ENCODE measurements around the gene RAP1A.
"Not testable (repeated sequence)": the region's sequence is repeated elsewhere in the genome, so short reads cannot be mapped to it uniquely, and the experiment has no call there.

The RAP1A gene

DNA sequence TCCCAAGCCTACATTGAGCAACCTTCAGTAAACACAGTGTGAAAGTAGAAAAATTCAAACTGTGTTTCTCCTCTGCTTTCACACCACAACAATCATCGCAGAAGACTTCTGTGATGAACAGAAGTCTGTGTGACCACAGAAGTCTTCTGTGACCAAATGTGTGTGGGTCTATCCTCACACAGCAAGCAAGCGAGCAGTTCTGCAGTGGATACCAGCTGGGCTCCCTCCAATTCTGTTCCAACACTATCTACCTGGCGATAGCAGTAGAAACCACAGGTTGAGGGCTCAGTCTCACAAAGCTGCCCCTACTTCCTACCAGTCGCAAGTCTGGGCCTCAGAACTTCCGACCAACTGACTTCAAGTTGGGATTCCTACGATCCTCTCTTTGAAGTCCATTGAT is 21.0 kb upstream of the RAP1A start:
- DNase-seq (ENCODE audit: low spot score): no peak

DNA sequence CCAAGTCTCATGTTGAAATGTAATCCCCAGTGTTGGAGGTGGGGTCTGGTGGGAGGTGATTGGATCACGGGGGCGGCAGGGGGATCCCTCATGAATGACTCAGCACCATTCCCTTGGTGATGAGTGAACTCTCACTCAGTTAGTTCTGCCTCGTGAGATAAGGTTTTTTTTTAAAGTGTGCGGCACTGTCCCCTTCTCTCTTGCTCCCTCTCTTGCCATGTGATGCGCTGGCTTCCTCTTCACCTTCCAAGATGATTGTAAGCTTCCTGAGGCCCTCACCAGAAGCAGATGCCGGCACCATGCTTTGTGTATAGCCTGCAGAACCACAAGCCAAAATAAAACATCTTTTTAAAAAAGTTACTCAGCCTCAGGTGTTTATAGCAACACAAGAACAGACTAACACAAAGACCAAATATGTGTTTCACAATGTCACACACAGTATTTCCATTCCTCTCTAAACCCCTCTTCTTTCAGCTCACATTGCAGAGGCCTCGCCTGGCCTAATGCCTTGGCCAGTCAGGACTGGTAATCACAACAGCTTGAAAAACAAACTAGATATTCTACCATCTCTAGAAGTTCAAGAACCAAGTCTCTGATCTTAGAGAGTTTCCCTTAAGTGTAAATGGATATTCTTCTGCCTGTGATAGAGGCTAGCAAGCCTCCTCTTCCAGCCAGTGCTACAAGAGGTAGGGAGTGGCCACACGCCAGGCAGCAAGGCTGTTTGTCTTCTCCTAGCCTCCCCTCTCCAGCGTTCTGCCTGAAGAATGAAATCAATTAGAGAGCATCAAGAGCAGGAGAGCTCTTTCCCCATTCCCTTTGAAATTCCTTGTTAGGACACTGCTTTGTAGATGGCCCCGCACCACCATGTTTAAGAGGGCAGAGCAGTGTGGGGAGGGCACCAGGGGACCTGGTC is 19.6 kb upstream of the RAP1A start:
- DNase-seq (ENCODE audit: low spot score): no peak

DNA sequence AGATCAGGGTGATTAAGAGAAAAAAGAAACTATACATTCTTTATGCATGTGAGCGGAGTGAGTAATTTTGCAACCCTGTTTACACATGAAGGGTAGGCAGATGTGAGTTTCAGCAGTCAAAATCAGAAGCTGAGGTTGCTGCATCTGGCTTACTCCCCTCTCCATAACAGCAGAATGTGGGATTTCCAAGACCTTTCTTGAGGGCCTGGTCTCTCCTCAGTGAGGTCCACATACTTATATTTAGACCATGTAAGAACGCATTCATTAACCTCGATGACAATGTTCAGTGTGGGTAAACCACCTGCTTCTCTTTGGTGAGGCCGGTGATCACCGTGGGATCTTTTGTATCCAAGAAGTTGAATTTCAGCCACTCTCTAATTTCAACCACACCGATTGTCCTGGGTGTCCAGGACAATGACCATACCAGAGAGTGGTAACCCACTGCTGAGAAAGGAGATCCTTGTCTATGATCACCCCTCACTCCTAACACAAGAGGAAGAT is 18.7 kb upstream of the RAP1A start:
- no peak for DNase-seq (ENCODE audit: low spot score)

DNA sequence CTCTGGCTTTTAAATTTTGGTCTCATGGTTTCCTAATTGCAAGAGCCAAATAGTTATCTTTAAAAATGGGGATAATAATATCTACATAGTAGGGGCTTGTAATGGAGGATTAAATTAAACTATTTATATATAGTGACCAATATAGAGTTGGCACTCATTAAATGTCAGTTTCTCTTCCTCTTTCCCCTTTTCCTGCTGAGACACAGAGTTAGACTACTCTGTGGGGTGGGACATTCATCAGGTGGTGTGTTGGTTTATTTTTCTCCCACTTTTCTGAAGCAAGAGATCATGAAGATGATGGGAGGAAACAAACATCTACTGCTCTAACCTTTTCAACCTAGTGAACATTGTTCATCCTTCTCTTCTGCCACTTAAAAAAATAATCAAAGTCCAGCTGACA is 17.3 kb upstream of the RAP1A start:
- no peak for DNase-seq (ENCODE audit: low spot score)

DNA sequence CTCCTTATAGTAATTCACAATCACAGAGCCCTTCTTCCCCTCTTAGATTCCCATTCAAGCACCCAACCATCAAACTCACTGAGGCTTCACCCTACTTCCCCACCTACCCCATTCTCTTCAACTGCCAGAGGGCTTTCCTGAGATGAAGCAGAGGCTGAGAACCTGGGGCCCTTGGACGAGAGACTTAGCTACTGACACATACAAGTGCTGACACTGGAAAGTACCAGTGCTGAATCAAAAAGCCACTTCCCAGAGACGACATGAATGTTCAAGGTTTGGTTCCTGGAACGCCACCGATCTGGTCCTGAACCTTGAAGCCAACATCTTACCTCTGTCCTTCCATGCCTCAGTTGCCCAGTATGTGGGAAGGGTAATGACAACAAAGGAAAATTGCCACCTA is 16.6 kb upstream of the RAP1A start:
- no peak for DNase-seq (ENCODE audit: low spot score)

DNA sequence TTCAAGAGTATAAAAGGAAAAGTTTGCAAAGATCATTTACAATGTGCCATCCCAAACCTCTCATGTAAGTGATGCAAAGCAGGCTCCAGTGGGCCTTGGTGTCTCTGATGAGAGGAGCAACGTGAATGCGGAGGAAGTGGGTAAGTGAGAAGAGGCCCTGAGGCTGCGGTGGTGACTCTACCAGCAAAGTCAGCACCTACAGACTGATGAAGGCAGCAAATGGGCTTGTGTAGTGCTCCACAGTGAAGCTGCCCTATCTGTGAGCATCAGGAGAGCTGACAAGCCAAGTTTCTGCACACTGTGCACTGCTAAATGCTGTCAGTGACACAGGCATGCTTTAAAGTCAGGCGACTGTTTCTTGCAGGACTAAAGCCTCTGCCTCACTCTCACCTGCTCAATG is 15.6 kb upstream of the RAP1A start:
- DNase-seq (ENCODE audit: low spot score): no peak

DNA sequence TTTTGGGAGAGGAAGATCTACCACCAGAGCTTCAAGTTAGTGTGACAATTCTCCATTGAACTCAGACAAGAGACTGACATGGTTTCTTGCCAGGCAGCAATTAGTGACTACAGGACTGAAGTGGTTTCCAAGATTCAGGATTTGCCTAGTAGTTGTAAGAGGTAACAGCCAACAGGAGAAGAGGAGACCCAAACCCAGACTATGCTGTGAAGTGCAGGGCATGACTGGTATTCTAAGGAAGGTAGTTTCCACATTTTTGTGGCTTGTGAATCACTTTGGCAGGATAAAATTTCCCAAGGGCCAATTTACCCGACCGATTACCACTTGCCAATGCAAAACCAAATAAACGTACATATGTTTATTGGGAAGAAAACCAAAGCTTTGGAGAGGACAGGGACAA is 14.7 kb upstream of the RAP1A start:
- DNase-seq (ENCODE audit: low spot score): peak; percentile 56

DNA sequence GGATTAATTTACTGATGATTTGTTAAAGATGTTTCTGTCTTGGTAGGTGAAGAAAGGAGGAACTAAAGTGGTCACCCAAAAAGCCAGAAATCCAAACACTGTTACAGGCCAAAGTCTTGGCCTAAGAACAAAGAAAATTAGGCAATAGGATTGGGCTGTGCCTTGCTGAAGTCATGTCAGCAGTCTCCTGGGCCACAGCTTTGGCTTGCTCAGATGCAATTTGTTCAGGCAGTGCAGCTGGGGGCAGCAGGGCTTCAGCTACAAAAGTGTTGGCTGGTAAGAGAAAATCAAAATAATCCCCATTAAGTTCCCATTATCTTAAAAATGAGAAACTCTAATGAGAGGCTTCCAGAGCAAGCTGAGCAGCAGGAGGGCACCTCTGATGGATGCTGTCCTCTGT is 14.0 kb upstream of the RAP1A start:
- DNase-seq (ENCODE audit: low spot score): peak; percentile 76

DNA sequence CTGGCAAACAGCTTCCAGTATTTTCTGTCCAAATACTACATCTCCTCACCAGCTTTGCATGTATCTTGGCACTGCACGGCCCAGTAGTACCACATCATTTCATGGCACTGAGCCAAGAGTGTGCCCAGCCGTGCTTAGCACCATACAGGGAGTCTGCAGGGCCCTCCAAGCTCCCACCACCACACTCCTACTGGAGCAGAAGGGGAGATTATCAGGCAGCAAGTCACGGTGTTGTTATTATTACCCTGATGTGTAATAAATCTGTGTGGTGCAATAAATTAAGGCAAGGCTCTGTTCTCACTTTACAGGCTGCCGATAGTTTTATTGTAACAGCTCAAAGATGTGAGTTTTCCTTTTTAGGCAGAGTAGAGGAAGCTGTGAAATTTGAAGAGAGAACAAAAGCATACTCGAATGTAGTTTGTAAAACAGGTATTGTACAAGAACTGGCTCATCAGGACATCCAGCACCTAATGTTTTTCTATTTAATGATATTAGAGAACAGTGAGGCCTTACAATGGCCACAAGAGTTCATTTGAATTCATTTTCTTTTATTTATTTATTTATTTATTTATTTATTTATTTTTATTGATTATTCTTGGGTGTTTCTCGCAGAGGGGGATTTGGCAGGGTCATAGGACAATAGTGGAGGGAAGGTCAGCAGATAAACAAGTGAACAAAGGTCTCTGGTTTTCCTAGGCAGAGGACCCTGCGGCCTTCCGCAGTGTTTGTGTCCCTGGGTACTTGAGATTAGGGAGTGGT is 13.0 kb upstream of the RAP1A start:
- DNase-seq (ENCODE audit: low spot score): not testable (repeated sequence)

DNA sequence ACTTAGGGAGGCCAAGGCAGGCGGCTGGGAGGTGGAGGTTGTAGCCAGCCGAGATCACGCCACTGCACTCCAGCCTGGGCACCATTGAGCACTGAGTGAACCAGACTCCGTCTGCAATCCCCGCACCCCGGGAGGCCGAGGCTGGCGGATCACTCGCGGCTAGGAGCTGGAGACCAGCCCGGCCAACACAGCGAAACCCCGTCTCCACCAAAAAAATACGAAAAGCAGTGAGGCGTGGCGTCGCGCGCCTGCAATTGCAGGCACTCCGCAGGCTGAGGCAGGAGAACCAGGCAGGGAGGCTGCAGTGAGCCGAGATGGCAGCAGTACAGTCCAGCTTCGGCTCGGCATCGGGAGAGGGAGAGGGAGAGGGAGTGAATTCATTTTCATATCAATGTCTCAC is 11.1 kb upstream of the RAP1A start:
- DNase-seq (ENCODE audit: low spot score): not testable (repeated sequence)

DNA sequence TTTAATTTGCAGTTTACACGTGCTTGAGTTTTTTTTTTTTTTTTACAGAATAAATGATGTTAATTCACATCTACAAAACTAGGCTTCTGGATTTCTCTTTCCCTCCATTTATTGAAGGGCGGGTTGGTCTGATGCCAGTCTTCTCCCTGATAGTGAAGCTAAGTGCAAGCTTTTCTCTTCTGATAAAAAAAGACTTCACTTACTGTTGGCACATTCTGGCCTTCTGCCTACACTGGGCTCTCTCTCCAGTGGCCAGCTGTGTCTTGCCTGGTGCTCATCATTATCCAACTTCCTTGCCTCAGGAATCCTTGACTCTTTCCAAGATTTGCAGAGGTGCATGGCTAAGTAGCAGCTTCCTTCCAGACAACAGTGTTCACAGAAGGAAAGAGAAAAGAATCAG is 7.6 kb upstream of the RAP1A start:
- no peak for DNase-seq (ENCODE audit: low spot score)

DNA sequence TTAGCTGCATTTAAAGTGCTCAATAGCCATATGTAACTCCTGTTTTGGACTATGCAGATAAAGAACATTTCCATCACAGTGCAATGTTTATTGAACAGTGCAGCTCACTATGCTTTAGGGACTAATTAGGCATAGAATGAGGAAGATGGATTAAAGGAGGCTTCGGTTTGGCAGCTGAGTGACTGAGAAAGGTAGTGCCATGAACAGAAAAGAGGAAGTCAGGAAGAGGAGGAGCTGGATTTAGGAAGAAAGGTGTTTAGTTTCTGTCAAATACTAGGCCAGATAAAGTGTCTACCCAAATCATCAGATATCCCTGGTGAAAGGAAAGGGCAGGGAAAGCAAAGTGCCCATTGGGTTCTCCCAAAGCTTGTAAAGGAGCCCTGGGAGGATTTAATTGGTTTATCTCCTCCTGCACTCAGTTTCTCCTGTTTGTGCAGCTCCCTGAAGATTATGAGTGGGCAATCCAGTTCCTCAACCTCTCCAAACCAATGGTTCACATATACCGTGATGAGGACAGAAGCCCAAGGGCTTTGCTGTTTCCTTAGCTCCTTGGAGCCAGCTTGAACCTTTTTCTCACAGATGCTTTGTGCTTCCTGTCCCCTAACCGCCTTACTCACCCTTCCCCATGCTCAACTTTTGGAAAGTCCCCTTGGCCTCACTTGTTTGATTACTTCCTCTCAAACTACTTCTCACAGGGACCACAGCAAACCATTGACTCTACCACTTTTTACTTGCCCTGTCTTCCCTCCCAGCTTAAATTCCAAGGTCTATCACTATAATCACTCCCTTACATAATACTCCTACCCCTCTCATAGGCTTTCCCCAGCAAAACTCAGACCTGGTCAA is 3.5 kb upstream of the RAP1A start:
- no peak for DNase-seq (ENCODE audit: low spot score)

DNA sequence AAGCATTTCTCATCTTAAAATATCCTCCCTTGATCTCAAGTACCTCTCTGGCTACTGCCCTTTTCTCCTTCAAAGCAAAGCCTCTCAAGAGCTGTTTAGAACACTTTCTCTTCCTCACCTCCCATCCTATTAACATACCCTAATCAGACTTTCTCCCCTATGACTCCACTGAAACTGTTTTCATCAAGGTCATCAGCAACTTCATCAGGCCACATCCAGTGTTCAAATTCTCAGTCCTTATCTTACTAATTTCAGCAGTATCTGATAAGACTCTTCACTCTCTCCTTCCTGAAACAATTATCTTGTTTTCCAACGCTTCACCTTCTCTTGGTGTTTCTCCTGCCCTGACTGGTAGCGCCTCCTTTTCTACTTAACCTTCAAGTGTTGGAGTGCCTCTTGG is 1.5 kb upstream of the RAP1A start:
- no peak for DNase-seq (ENCODE audit: low spot score)

DNA sequence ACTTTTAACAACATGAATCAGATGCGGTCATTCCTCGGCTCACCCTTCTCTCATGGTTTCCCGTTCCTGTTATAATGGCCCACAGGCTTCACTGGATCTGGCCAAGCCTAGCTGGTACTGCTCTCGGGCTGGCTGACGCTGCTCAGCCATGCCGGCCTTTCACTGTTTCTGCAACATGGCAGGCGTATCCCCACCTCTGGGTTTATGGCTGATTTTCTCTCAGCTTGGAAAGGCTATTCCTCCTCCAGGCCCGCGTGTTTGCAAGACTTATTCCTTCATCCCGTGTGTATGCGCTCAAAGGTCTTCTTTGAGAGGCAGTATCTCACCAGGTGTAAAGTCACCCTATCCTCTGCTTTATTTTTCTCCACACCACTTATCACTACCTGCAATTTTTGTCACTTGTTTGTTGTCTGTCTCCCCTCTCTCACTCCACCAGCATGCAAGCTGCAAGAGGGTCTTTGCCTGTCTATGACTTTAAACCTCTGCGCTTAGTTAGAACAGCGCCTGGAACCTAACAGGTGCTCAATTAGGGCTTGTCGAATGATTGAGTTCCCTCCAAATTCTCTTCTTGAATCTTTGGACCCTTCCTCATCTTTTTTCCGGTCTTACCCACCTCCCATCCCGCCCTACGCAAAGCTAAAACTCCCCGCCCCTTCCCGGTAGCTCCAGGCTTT is 491 bp upstream of the RAP1A start:
- DNase-seq (ENCODE audit: low spot score): peak; percentile 6

DNA sequence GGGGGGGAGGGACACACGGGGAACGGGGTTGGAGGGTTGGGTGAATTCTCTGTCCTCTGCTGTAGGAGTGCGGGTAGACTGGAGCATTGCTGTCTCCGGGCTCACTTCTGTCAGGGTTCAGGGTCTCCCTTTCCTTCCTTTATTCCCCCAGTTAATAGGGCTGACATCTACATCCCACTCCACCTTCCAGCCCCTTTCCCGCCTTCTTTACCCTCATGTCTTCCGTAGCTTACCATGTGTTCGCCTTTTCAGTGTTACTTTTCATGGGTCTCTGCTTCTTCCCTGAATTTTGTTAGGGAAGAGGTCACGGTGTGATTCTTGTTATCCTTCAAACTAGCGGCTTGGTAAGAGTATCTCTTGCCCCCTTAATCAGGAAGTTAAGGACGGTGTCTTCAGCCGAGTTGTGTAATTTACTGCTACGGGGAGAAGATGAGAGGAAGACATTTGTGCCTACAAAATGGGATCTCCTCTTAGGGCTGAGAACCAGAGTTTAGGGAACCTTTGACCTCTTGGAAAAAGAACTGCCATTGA is 917 bp downstream of the RAP1A start:
- peak; percentile 43 for DNase-seq (ENCODE audit: low spot score)

DNA sequence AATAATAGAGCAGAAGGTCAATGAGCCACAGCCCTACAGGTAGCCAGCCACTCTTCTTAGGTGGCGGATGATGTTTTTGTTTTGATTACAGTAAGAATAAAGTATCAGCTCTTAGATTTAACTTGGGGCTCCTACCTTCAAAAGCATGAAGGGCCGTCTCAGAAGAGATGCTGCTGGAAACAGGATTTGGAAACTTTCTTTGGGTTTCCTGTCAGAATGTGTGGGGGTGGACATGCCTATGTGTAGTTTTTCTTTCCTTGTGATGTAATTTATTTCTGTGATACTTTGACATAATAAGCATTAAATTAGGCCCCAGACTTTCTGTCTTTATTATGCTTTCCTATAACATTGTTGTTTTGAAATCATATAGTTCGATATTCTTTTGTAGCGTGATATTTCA is 1.5 kb downstream of the RAP1A start:
- peak; percentile 10 for DNase-seq (ENCODE audit: low spot score)

DNA sequence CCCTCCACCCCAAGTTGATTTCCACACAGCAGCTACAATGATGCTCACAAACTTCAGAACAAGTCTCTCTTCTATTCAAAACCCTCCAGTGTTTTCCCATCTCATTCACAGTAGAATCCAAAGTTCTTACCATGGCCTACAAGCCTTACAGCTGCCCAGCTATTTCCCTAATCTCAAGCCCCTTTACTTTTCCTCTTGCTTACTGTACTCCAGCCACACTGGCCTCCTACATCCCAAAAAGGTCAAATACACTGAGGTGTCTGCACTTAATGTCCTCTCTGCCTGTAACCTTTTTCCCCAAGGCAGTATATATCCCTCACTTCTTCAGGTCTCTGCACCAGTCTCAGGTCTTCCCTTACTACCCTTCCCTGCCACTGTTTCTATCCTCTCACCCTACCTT is 2.6 kb downstream of the RAP1A start:
- no peak for DNase-seq (ENCODE audit: low spot score)

DNA sequence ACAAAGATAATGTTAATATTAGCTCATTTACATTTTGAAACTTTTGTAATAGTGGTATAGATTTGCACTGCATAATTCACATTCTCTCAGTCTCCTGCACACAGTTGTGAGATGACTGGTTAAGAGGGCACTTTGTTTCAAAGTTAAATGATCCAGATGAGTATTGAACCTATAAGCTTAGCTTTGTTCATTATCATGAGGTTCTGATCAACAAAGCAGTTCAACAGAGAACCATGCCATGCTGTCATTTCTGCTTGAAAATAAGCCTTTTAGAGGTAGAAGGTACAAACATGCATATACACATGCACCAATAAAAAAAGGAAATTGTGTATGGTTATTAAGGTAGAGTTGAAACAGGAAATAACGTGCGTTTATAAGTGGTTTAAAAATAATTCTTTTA is 4.8 kb downstream of the RAP1A start:
- no peak for DNase-seq (ENCODE audit: low spot score)

DNA sequence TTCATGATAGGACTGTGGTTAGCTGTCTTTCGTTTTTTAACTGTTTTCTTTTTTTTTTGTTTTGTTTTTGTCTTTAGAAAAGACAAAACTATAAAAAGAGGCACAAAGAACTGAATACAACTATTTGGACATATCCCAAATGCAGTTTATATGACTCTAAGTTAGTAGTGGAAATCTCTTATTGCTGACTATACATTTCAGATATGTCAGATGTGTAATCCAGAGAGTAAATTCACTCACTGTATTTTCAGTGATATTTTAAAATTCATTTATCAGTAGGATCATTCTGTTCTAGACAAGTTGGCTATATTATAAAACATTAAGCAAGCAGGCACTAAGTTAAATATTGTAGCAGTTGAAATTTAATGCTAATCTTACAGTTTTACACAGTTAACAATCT is 5.7 kb downstream of the RAP1A start:
- no peak for DNase-seq (ENCODE audit: low spot score)

DNA sequence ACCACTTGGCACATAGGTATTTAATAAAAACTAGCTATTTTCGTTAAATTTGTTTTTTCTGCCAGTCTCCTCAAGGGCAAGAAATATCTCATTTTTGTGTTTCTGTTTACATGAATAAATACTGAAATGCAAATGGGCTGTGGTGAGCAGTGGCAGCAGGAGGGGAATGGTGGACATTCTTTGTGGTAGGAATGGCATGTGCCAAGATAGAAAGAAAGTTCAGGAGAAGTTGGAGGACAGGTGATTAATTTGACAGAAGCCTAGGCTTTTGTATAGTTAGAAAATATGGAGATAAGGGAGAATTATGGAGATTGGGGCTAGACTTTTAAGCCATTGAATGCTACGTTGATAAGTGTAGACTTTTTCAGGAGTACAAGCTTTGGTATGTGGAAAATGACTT is 8.6 kb downstream of the RAP1A start:
- DNase-seq (ENCODE audit: low spot score): no peak

DNA sequence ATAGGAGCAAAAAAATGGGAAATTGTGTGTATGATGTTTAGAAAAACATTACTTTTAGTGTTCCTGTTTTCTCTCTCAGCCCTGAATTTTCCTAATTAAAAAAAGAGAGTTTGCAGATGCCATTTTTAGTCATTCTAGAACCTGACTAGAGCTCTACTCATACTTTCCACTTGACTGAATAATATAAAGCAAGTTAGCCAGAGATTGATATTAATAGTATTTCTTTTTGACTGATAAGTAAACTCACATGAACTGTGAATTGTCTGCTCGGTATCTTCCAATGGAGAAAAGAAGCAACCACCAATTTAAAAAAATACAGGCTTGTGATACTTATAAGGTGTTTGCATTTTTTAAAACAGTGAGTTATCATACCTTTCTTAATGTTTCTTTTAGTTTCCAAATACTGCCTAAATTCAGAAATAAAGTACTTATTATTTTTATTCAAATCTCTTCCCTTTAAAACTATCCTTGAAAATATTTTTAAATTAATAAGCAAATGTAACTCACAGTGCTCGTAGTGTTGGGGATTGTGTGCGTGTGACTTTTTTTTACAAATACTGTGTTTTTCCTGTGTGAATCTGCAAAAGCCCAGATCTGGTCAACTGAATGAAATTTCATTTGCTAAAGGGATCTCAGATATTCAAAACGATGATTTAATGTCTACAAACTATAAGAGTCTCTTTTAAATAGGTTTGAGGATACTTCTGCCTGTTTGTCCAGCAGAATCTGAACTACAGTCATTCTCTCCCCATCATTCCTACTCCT is 9.8 kb downstream of the RAP1A start:
- DNase-seq (ENCODE audit: low spot score): no peak
